ENCODE results near the gene GSX2.

DNA sequence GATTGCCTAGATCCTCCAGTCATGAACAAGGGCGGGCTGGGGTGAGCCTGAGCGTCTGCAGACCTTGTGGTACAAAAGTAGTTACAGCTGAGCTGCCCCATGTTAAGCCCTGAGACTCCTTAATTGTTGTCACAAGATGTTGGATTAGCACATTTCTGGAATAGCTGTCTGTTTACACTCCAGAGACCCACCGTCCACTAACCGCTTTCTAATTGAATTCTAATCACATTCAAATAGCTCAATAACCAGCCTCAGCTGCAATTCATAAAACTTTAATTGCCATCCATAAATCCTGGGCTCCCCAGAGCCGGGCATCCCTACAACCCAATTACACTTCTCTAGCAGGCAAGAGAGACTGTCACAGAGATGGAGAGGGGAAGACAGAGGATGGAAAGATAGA lies 1.6 kb upstream of the GSX2 start:
- no peak for TF ChIP-seq EZH2 (IDR thresholded peaks at IDR 0.05; ENCODE audit: borderline replicate concordance, low read depth, low read length, severe bottlenecking)
- TF ChIP-seq, protein P1, sequence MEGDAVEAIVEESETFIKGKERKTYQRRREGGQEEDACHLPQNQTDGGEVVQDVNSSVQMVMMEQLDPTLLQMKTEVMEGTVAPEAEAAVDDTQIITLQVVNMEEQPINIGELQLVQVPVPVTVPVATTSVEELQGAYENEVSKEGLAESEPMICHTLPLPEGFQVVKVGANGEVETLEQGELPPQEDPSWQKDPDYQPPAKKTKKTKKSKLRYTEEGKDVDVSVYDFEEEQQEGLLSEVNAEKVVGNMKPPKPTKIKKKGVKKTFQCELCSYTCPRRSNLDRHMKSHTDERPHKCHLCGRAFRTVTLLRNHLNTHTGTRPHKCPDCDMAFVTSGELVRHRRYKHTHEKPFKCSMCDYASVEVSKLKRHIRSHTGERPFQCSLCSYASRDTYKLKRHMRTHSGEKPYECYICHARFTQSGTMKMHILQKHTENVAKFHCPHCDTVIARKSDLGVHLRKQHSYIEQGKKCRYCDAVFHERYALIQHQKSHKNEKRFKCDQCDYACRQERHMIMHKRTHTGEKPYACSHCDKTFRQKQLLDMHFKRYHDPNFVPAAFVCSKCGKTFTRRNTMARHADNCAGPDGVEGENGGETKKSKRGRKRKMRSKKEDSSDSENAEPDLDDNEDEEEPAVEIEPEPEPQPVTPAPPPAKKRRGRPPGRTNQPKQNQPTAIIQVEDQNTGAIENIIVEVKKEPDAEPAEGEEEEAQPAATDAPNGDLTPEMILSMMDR (IDR thresholded peaks at IDR 0.05; ENCODE audit: borderline replicate concordance, extremely low read depth, low read length, poor library complexity, severe bottlenecking) = no peak

All from DND-41 (cell line).